Lower leg skin (tissue), 4 donors: ENCODE data around the gene ZBTB16. TPM values are rescaled to one million over a fixed set of nuclear protein-coding genes. Genes with fewer than 3 reads are reported as not detected.

Source experiments
- DNase-seq, 2 donors: peaks; one replicate each; pipeline ENCODE4 v3.0.0-alpha.2; 2019; ENCODE audit warnings: low spot score in 2 of 2
- H3K4me3 ChIP-seq: fragments of 200-600 bp; sonication (generic); 2 replicates; pipeline ENCODE4 v1.5.1; 2017; ENCODE audit warnings: mild to moderate bottlenecking, low read depth; ENCODE audit not compliant: poor library complexity, severe bottlenecking
- CTCF ChIP-seq, 3 donors: fragments of 450-650 bp; IDR thresholded peaks; one replicate each; pipeline ENCODE4 v1.5.1; 2016; ENCODE audit warnings: antibody characterized with exemption in 3 of 3, mild to moderate bottlenecking in 3 of 3, moderate library complexity in 2 of 3
- POLR2A ChIP-seq, 2 donors: fragments of 450-650 bp; IDR thresholded peaks; one replicate each; pipeline ENCODE4 v1.6.1; 2016 to 2017; ENCODE audit warnings: antibody characterized with exemption in 2 of 2, mild to moderate bottlenecking in 1 of 2, moderate library complexity in 1 of 2
- WGBS, 2 donors: methylation state at CpG; one replicate each; pipeline ENCODE4 v1.1.5; 2018; 5-methylcytosine and 5-hydroxymethylcytosine counted together
- intact Hi-C: fragments of 100-400 bp; cut with DNase I; formaldehyde crosslinking; loops from one replicate; pipeline ENCODE4 v1.15.0; 2023; ENCODE audit warnings: low total_unique reads
- total RNA-seq, 4 donors: library from RNA; depleted of rRNA; stranded (reverse); fragments of >200 nt; gene quantifications; one replicate each; pipeline ENCODE4 v1.1.0, GENCODE V29; 2016

ZBTB16 gene
- total RNA-seq, 4 donors from 2014 or later = 167 to 369 (median 233) TPM

GRCh38 chr11:114058026-114058706, 1.3 kb upstream of the ZBTB16 start:
- intact Hi-C loops = no loop called here
- TF ChIP-seq CTCF (IDR thresholded peaks at IDR 0.05) = no peak
- no peak for TF ChIP-seq POLR2A (IDR thresholded peaks at IDR 0.05)
- no peak overlapping the region for H3K4me3 ChIP-seq
- WGBS, 2 donors = 83 to 84% methylated on average over 25 of the region's 25 CpGs
- peak in 1 of 2 donors; percentile 88 for DNase-seq

GRCh38 chr11:114058871-114059277, 637 bp upstream of the ZBTB16 start:
- 1 to 3% methylated on average over 25 of the region's 25 CpGs for WGBS, 2 donors
- TF ChIP-seq POLR2A (IDR thresholded peaks at IDR 0.05) (no peak), CTCF (IDR thresholded peaks at IDR 0.05) (no peak)
- intact Hi-C loops = no loop called here
- peak overlapping the region; percentile 30 for H3K4me3 ChIP-seq
- DNase-seq = peak in 1 of 2 donors; percentile 89

DNA sequence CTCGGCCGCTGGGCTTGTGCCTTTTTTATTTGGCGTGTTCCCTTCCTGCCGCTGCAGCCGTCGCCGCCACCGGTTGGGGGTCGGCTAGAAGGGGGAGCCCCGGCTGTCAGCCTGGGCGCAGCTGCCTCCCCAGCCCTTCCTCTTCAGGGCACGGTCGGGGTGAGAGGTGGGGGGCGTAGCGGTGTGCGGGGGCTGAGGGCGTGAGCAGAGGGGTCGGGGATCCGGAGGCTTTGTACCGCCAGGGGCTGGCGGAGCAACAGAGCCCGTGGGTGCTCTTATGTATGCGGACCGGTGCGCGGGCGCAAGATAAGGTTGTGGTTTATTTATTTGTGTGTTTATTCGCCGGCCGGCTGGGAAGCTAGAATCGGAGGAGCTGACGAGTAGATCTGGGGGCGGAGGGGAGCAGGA, 477 bp downstream of the ZBTB16 start:
- 0% methylated on average over 24 to 28 of the region's 33 CpGs for WGBS, 2 donors
- peak overlapping the region; percentile 94 for H3K4me3 ChIP-seq
- intact Hi-C loops = loop anchor here (5.0 kb wide), 1 partner anchor 197 kb away; no protein-coding TSS in a partner anchor
- TF ChIP-seq CTCF (IDR thresholded peaks at IDR 0.05) (no peak), POLR2A (IDR thresholded peaks at IDR 0.05) (no peak)
- DNase-seq = peak in 1 of 2 donors; percentile 89

DNA sequence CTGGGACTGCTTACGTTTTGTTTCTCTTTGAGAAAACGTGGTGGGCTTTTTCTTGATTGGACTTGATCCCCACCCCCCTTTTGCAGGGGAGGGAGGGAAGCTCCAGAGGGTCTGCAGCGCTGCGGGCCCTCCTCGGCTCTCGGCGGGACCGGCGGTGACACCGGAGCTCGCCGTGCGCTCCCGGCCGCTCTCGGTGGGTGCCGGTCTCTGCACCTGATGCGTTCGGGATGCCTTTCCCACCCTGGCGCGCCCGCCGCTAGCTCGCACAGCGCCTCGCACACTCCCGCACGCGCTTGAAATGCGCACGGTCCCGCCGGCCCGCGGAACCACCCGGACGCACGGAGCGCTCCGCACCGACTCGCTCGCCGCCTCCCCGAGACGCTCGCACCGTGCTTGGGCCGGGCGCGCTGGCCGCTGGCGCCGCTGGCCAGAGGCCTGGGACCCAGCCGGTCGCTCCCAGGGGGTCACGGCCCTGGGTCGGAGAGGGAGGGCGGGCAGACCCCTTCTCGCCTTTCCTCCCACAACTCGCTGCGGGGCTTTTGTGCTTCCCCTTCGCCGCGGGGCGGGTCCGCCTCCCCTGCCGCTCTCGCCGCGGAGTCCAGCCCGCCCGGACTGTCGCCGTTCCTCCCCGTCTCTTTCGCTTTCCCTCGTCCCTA, 1.0 kb downstream of the ZBTB16 start:
- H3K4me3 ChIP-seq = peak overlapping the region; percentile 94
- peak in 1 of 2 donors; percentile 88 for DNase-seq
- TF ChIP-seq CTCF (IDR thresholded peaks at IDR 0.05) = no peak
- no peak for TF ChIP-seq POLR2A (IDR thresholded peaks at IDR 0.05)
- intact Hi-C loops = loop anchor here (5.0 kb wide), 1 partner anchor 197 kb away; no protein-coding TSS in a partner anchor
- WGBS, 2 donors = 0 to 1% methylated on average over 68 to 74 of the region's 78 CpGs

GRCh38 chr11:114061048-114061680, 1.7 kb downstream of the ZBTB16 start:
- DNase-seq = peak in 1 of 2 donors; percentile 90
- intact Hi-C loops = loop anchor here (5.0 kb wide), 1 partner anchor 196 kb away; no protein-coding TSS in a partner anchor
- TF ChIP-seq POLR2A (IDR thresholded peaks at IDR 0.05) = no peak
- no peak for TF ChIP-seq CTCF (IDR thresholded peaks at IDR 0.05)
- 2% methylated on average over 33 to 44 of the region's 45 CpGs for WGBS, 2 donors
- H3K4me3 ChIP-seq = peak overlapping the region; percentile 94
